B cell (primary cell): ENCODE results near the gene DUSP5. TPM values are rescaled to one million over a fixed set of nuclear protein-coding genes. Genes with fewer than 3 reads are reported as not detected.

Experiments
- ATAC-seq: fragments of 200-7000 bp; cut with Tn5 transposase; one replicate; pipeline ENCODE4 v1.10.0; 2021; ENCODE audit warnings: low read depth, mild to moderate bottlenecking, moderate number of reproducible peaks, moderate library complexity
- CTCF ChIA-PET: fragments of 350-600 bp; sonication (Branson Sonifier 250); formaldehyde crosslinking; loops from one replicate; lab custom pipeline; 2021; ENCODE audit warnings: antibody characterized with exemption, inconsistent platforms; lab: Charles Lee
- POLR2A ChIA-PET: fragments of 350-600 bp; sonication (Branson Sonifier 250); formaldehyde crosslinking; loops from one replicate; lab custom pipeline; 2021; ENCODE audit warnings: antibody characterized with exemption; lab: Charles Lee
- DNase-seq: peaks from one replicate; pipeline ENCODE4 v3.0.0; 2013
- H2AFZ ChIP-seq: 2 replicates; pipeline ENCODE4 v1.6.1; 2012; ENCODE audit warnings: mild to moderate bottlenecking, low read depth, low read length; ENCODE audit not compliant: insufficient read depth, poor library complexity, severe bottlenecking
- H3K27ac ChIP-seq, 2 donors: 1 replicate in 1 of 2; 2 replicates in 1 of 2; pipeline ENCODE4 v1.5.1; 2012 to 2013; ENCODE audit warnings: low read length in 2 of 2, mild to moderate bottlenecking in 2 of 2, moderate library complexity in 1 of 2
- H3K27me3 ChIP-seq, 4 experiments: fragments of 200-600 bp in 1 of 4; sonication (generic) in 1 of 4; replicated peaks in 1 of 4; 1 replicate in 2 of 4; 2 replicates in 2 of 4; pipeline versions ENCODE4 v1.6.1 to v1.7.0; 2013 to 2016; ENCODE audit warnings: low read length in 3 of 4, mild to moderate bottlenecking in 2 of 4, mixed read lengths in 1 of 4, moderate library complexity in 1 of 4; ENCODE audit not compliant: insufficient read depth in 4 of 4, control insufficient read depth in 3 of 4; ENCODE audit errors: control extremely low read depth in 1 of 4
- H3K36me3 ChIP-seq, 2 experiments: replicated peaks in 1 of 2; 1 replicate in 1 of 2; 2 replicates in 1 of 2; pipeline versions ENCODE4 v1.6.1 to v1.7.1; 2013; ENCODE audit warnings: low read length in 1 of 2; ENCODE audit not compliant: insufficient read depth in 2 of 2, control insufficient read depth in 1 of 2; ENCODE audit errors: control extremely low read depth in 1 of 2, extremely low read depth in 1 of 2
- H3K4me1 ChIP-seq, 2 donors: fragments of 200-600 bp in 1 of 2; sonication (generic) in 1 of 2; 1 replicate in 1 of 2; 2 replicates in 1 of 2; pipeline versions ENCODE4 v1.5.1 to v1.6.1; 2013 to 2017; ENCODE audit warnings: low read length in 2 of 2; ENCODE audit not compliant: control insufficient read depth in 2 of 2, insufficient read depth in 2 of 2
- H3K4me2 ChIP-seq: replicated peaks from 2 replicates; pipeline ENCODE3; 2012; ENCODE audit warnings: mild to moderate bottlenecking, low read depth, low read length; ENCODE audit not compliant: poor library complexity, severe bottlenecking
- H3K4me3 ChIP-seq, 5 experiments: fragments of 200-600 bp in 1 of 5; sonication (generic) in 1 of 5; 1 replicate in 3 of 5; 2 replicates in 2 of 5; pipeline versions ENCODE4 v1.5.1 to v1.7.0; 2011 to 2016; ENCODE audit warnings: low read length in 4 of 5, mild to moderate bottlenecking in 4 of 5, low read depth in 2 of 5, control low read depth in 1 of 5, moderate library complexity in 1 of 5; ENCODE audit not compliant: insufficient read depth in 1 of 5; ENCODE audit errors: control extremely low read depth in 1 of 5, extremely low read depth in 1 of 5
- H3K79me2 ChIP-seq: fragments of 200-600 bp; sonication (generic); one replicate; pipeline ENCODE4 v1.6.0; 2016; ENCODE audit warnings: low read length; ENCODE audit not compliant: control insufficient read depth, insufficient read depth
- H3K9ac ChIP-seq: fragments of 200-600 bp; sonication (generic); 2 replicates; pipeline ENCODE4 v1.6.1; 2017; ENCODE audit warnings: mild to moderate bottlenecking, low read length, moderate library complexity
- H3K9me3 ChIP-seq, 3 donors: one replicate each; pipeline versions ENCODE4 v1.6.1 to v1.7.1; 2013; ENCODE audit warnings: low read length in 2 of 3; ENCODE audit not compliant: control insufficient read depth in 2 of 3, insufficient read depth in 1 of 3; ENCODE audit errors: control extremely low read depth in 1 of 3
- H4K20me1 ChIP-seq: 2 replicates; pipeline ENCODE4 v1.6.0; 2012; ENCODE audit warnings: mild to moderate bottlenecking, low read length; ENCODE audit not compliant: insufficient read depth, control insufficient read depth, poor library complexity, severe bottlenecking
- H3K27ac Mint-ChIP-seq: one replicate; pipeline ENCODE4 v1.8.0; 2021; ENCODE audit warnings: mixed read lengths
- H3K27me3 Mint-ChIP-seq: one replicate; pipeline ENCODE4 v1.8.0; 2021; ENCODE audit warnings: mixed read lengths
- H3K4me1 Mint-ChIP-seq: one replicate; pipeline ENCODE4 v1.8.0; 2021; ENCODE audit warnings: mixed read lengths
- H3K4me3 Mint-ChIP-seq: one replicate; pipeline ENCODE4 v1.8.0; 2021; ENCODE audit warnings: mixed read lengths
- H3K9me3 Mint-ChIP-seq: one replicate; pipeline ENCODE4 v1.8.0; 2022; ENCODE audit warnings: mixed read lengths; ENCODE audit not compliant: insufficient read depth
- CTCF ChIP-seq: fragments of 200-600 bp; IDR thresholded peaks from one replicate; pipeline ENCODE4 v1.8.0; 2022; ENCODE audit warnings: antibody characterized with exemption, mild to moderate bottlenecking
- EZH2 ChIP-seq: IDR thresholded peaks from 2 replicates; pipeline ENCODE4 v1.6.1; 2012; ENCODE audit warnings: borderline replicate concordance, low read depth, mild to moderate bottlenecking, moderate library complexity, low read length; ENCODE audit not compliant: insufficient read depth, poor library complexity, severe bottlenecking
- WGBS: methylation state at CpG from one replicate; pipeline ENCODE4 v1.1.5; 2013; ENCODE audit warnings: missing lambda C conversion rate; ENCODE audit not compliant: insufficient coverage; 5-methylcytosine and 5-hydroxymethylcytosine counted together
- intact Hi-C: fragments of 100-400 bp; cut with micrococcal nuclease; formaldehyde crosslinking; loops from one replicate; pipeline ENCODE4 v1.10.0; 2022
- polyA plus RNA-seq: library from polyadenylated mRNA; depleted of rRNA; stranded (reverse); fragments of >200 nt; gene quantifications from 2 replicates; pipeline ENCODE4 v1.2.3, GENCODE V29; 2012
- total RNA-seq, 2 donors: library from RNA; stranded (reverse); fragments of 120-200 nt in 1 of 2; gene quantifications; 1 replicate in 1 of 2; 2 replicates in 1 of 2; pipeline versions ENCODE4 v1.2.3 to v1.2.4, GENCODE V29; 2013 to 2022

Gene DUSP5
- total and polyA plus RNA-seq, 2 donors (not counting 1 experiment from before 2014, with no cell fraction given) = 10.0 to 71.0 TPM

DNA sequence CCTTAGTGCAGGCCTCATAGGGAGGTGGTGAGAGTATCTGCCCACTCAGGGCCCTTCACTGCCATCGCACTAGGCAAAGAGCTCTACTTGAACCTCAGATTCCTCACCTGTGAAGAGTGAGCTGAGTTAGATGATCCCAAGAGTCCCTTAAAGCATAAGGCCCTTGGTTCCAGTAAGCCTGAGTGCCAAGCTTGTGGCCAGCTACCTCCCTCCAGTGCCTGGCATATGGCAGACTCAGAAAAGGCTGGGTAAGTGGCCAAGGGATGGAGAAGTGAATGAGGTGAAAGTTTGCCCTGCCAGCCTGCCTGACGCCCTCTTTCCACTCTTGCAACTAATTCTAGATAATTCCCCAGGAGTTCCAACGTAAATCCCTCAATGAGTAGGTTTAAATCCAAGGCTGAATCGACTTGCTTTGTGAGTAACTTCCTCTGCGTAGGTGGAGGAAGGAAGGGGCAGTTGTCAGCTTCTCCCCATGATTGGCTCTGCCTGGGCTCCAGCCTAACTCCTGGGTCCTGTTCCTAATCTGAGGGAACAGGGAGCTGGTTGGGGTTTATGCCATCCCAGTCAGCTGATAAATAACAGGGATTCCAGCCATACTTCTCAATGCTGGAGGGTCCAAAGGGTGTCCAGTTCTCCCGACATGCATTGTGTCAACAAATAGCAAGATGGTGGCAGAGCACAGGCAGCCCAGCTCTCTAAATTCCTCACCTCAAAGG lies 14.2 kb downstream of the DUSP5 start:
- intact Hi-C loops = no loop called here
- H3K27ac Mint-ChIP-seq = no peak overlapping the region
- H3K27ac ChIP-seq = no peak overlapping the region
- no peak overlapping the region for H3K9ac ChIP-seq
- ChIA-PET CTCF (interaction anchor here (0.9 to 2.1 kb wide), 3 partner anchors 34 to 158 kb away, joined by 3 to 6 read pairs (median 4); no protein-coding TSS in a partner anchor), POLR2A (interaction anchor here (0.6 kb wide), 1 partner anchor 128 kb away, joined by 5 read pairs; no protein-coding TSS in a partner anchor)
- H3K36me3 ChIP-seq = peaks cover 0 to 8% of the 10 kb centered on the region in 2 experiments
- no peak for TF ChIP-seq CTCF
- no peak for TF ChIP-seq EZH2
- H3K27me3 Mint-ChIP-seq = no peaks in the 10 kb centered on the region
- no peaks in the 10 kb centered on the region for H4K20me1 ChIP-seq
- H3K9me3 Mint-ChIP-seq = no peaks in the 10 kb centered on the region
- H3K27me3 ChIP-seq = no peaks in the 10 kb centered on the region
- H2AFZ ChIP-seq = no peak overlapping the region
- H3K4me2 ChIP-seq = no peak overlapping the region
- H3K4me1 ChIP-seq = no peaks in the 10 kb centered on the region
- no peaks in the 10 kb centered on the region for H3K9me3 ChIP-seq
- WGBS = 64% methylated on average over 3 of the region's 6 CpGs
- H3K79me2 ChIP-seq = peaks cover 10% of the 10 kb centered on the region
- H3K4me1 Mint-ChIP-seq = peaks cover 7% of the 10 kb centered on the region
- ATAC-seq (no peak), DNase-seq (no peak)
- no peak overlapping the region for H3K4me3 Mint-ChIP-seq
- H3K4me3 ChIP-seq = no peak overlapping the region
